Stimulated activated memory B cell treated with anti-CD40 and anti-IgM and Interleukin-4, amounts not matched to agents 10 μg/mL and 1 μg/mL and 100 μg/mL, for 72 hours (primary cell): ENCODE measurements around the gene CA7.

Experiments used
- ATAC-seq: fragments of 150-1000 bp; cut with Tn5 transposase; 2 replicates; pipeline ENCODE4 v1.10.0; 2021
- H3K27ac Mint-ChIP-seq: one replicate; pipeline ENCODE4 v1.8.0; 2022; ENCODE audit warnings: mild to moderate bottlenecking, mixed read lengths
- H3K27me3 Mint-ChIP-seq: one replicate; pipeline ENCODE4 v1.8.0; 2022; ENCODE audit warnings: mixed read lengths
- H3K36me3 Mint-ChIP-seq: one replicate; pipeline ENCODE4 v1.8.0; 2022; ENCODE audit warnings: mixed read lengths
- H3K4me1 Mint-ChIP-seq: one replicate; pipeline ENCODE4 v1.8.0; 2022; ENCODE audit warnings: mixed read lengths
- H3K4me3 Mint-ChIP-seq: one replicate; pipeline ENCODE4 v1.8.0; 2022; ENCODE audit warnings: mild to moderate bottlenecking, moderate library complexity, mixed read lengths
- H3K9me3 Mint-ChIP-seq: one replicate; pipeline ENCODE4 v1.8.0; 2022; ENCODE audit warnings: mixed read lengths

The CA7 gene

DNA sequence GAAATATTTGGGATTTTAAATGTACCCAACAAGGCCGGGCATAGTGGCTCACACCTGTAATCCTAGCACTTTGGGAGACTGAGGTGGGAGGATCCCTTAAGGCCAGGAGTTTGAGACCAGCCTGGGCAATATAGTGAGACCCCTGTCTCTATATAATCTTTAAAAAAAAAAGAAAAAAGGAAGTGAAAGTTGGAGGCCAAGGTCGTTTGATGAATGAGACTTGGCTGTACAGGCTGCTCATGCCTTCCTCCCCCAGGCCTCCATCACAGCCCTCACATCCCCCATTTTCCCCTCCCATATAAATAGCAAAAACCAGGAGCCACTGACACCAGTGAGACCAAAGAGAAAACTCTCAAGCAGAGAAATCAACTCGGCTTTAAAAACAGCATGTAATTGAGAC is 3.3 kb upstream of the CA7 start:
- Mint-ChIP-seq H3K4me1 (peaks cover 17% of the 10 kb centered on the region), H3K36me3 (no peaks in the 10 kb centered on the region), H3K27ac (no peak overlapping the region), H3K9me3 (no peaks in the 10 kb centered on the region), H3K27me3 (peaks cover 35% of the 10 kb centered on the region), H3K4me3 (no peak overlapping the region)
- ATAC-seq = no peak

GRCh38 chr16:66841366-66841765 is 2.8 kb upstream of the CA7 start:
- no peaks in the 10 kb centered on the region for H3K9me3 Mint-ChIP-seq
- no peak overlapping the region for H3K4me3 Mint-ChIP-seq
- H3K27me3 Mint-ChIP-seq = peaks cover 40% of the 10 kb centered on the region
- no peak overlapping the region for H3K27ac Mint-ChIP-seq
- peaks cover 20% of the 10 kb centered on the region for H3K4me1 Mint-ChIP-seq
- no peaks in the 10 kb centered on the region for H3K36me3 Mint-ChIP-seq
- ATAC-seq = no peak

DNA sequence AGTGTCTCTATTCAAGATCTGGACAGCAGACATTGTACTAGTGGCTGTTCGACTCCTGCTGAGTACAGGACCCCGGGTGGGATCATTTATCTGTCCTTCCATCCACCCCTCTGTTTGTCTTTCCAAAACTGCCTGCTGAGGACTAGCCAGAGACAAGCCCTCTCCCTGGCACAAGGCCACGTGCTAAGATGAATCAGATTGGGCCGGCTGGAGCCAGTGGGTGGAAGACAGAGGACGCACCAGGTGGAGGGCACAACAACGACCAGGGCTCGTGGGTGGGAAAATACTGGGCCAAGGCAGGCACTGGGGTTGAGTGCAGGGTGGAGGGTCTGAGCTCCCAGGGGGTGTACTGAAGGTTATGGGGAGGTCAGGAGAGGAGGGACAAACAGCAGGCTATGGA is 1.4 kb upstream of the CA7 start:
- Mint-ChIP-seq H3K27me3 (peaks cover 46% of the 10 kb centered on the region), H3K27ac (no peak overlapping the region), H3K4me3 (no peak overlapping the region), H3K9me3 (no peaks in the 10 kb centered on the region), H3K36me3 (no peaks in the 10 kb centered on the region), H3K4me1 (peaks cover 20% of the 10 kb centered on the region)
- no peak for ATAC-seq

- ATAC-seq = no peak
- Mint-ChIP-seq H3K36me3 (no peaks in the 10 kb centered on the region), H3K27me3 (peaks cover 50% of the 10 kb centered on the region), H3K4me3 (no peak overlapping the region), H3K9me3 (no peaks in the 10 kb centered on the region), H3K27ac (no peak overlapping the region), H3K4me1 (peaks cover 20% of the 10 kb centered on the region)
Measured at GRCh38 chr16:66843191-66843590, 1.0 kb upstream of the CA7 start.

DNA sequence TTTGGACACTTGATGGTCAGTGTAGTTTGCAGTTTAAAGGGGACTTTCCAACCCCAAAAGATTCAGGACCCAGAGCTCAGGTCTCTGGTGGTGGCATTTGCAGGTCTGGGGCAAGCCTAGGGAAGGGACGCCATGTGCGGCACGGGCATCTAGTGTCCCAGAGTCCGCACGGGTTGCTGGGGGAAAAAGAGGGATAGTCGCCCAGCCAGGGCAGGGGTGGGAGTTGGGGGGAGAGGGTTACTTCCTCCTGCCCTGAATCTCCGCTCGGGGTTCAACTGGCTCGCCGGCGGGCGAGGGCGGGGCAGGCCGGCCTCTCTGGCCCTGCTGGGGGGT is 239 bp upstream of the CA7 start:
- Mint-ChIP-seq H3K36me3 (no peaks in the 10 kb centered on the region), H3K27ac (no peak overlapping the region), H3K27me3 (peaks cover 58% of the 10 kb centered on the region), H3K4me3 (peak overlapping the region; percentile 61), H3K4me1 (peaks cover 20% of the 10 kb centered on the region), H3K9me3 (no peaks in the 10 kb centered on the region)
- no peak for ATAC-seq

DNA sequence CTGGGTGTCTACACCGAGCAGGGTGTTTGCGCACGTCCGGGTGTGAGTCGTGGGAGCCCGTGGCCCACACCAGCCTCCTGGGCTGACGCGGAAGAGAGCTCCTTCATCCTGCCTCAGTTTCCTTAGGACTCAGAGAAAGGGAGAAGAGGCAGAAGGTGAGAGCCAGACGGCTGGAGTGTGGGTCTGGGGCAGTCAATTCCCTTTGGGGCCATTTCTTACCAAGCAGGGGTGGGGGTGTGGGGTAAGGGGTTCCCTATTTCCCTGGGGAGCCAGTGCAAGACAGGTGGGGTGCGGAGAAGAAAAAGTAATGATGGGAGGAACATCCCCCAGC is 831 bp downstream of the CA7 start:
- H3K27ac Mint-ChIP-seq = no peak overlapping the region
- H3K27me3 Mint-ChIP-seq = peaks cover 63% of the 10 kb centered on the region
- no peak for ATAC-seq
- no peak overlapping the region for H3K4me3 Mint-ChIP-seq
- peaks cover 20% of the 10 kb centered on the region for H3K4me1 Mint-ChIP-seq
- H3K9me3 Mint-ChIP-seq = no peaks in the 10 kb centered on the region
- no peaks in the 10 kb centered on the region for H3K36me3 Mint-ChIP-seq

GRCh38 chr16:66845791-66846221 is 1.6 kb downstream of the CA7 start:
- H3K27me3 Mint-ChIP-seq = peaks cover 67% of the 10 kb centered on the region
- ATAC-seq = no peak

GRCh38 chr16:66846266-66846665 is 2.1 kb downstream of the CA7 start:
- H3K4me1 Mint-ChIP-seq = peaks cover 29% of the 10 kb centered on the region
- no peaks in the 10 kb centered on the region for H3K36me3 Mint-ChIP-seq
- no peaks in the 10 kb centered on the region for H3K9me3 Mint-ChIP-seq
- ATAC-seq = no peak
- H3K27ac Mint-ChIP-seq = no peak overlapping the region
- no peak overlapping the region for H3K4me3 Mint-ChIP-seq
- peaks cover 72% of the 10 kb centered on the region for H3K27me3 Mint-ChIP-seq

More at GRCh38 chr16:66845791-66846221, 1.6 kb downstream of the CA7 start:
- no peaks in the 10 kb centered on the region for H3K36me3 Mint-ChIP-seq
- H3K9me3 Mint-ChIP-seq = no peaks in the 10 kb centered on the region
- H3K27ac Mint-ChIP-seq = no peak overlapping the region
- H3K4me1 Mint-ChIP-seq = peaks cover 25% of the 10 kb centered on the region
- no peak overlapping the region for H3K4me3 Mint-ChIP-seq

GRCh38 chr16:66846831-66847230 is 2.6 kb downstream of the CA7 start:
- Mint-ChIP-seq H3K27ac (no peak overlapping the region), H3K4me3 (no peak overlapping the region), H3K36me3 (no peaks in the 10 kb centered on the region), H3K9me3 (no peaks in the 10 kb centered on the region), H3K4me1 (peaks cover 29% of the 10 kb centered on the region), H3K27me3 (peaks cover 78% of the 10 kb centered on the region)
- ATAC-seq = no peak

DNA sequence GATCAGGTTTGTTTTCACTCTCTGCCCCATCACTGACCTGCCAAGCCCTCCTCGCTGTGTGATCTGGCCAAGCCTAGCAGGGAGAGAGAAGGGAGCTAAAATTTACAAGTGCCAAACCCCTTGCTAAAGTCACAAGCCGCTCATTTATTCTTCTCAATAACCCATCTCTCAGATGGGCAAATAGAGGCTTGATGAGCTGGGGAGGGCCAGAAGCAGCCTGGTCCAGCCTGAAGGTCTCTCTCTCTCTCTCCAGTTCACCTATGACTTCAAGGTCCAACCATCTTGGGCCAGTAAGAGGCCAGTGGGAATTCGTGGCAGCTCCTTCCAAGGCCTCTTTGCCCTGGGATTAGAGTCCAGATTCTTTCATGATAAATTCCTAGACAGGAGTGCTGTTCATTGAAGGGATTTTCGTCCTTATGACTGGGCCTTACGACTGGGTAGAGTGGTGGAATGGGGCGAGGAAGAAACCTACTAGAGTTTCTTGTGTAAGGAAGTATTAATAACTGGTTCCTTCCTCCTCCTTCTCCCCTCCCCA is 3.4 kb downstream of the CA7 start:
- peaks cover 82% of the 10 kb centered on the region for H3K27me3 Mint-ChIP-seq
- H3K9me3 Mint-ChIP-seq = no peaks in the 10 kb centered on the region
- H3K36me3 Mint-ChIP-seq = no peaks in the 10 kb centered on the region
- H3K4me3 Mint-ChIP-seq = no peak overlapping the region
- H3K4me1 Mint-ChIP-seq = peaks cover 29% of the 10 kb centered on the region
- H3K27ac Mint-ChIP-seq = no peak overlapping the region
- no peak for ATAC-seq

- Mint-ChIP-seq H3K4me3 (no peak overlapping the region), H3K9me3 (no peaks in the 10 kb centered on the region), H3K27ac (no peak overlapping the region), H3K27me3 (peaks cover 80% of the 10 kb centered on the region), H3K4me1 (peaks cover 29% of the 10 kb centered on the region), H3K36me3 (no peaks in the 10 kb centered on the region)
- no peak for ATAC-seq
Measured at GRCh38 chr16:66848172-66848571, 4.0 kb downstream of the CA7 start.

DNA sequence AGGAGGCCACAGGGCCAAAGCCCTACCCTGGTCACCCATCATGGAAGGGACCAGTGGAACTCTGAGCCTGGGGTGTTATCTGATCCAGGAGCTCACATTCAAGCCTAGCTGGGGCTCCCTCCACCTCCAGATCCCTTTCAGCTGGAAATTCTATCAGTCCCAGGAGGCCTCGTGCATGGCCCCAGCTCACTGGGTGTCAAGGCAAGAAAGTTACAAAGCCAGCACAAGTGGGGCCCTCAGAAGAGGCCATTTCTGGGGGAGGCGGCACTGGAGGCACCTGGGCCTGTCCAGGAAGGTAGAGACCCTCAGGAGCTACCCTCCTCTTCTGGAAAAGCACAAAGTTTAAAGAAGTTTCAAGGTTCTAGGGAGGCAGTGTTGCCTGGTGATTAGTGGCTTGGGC is 4.8 kb downstream of the CA7 start:
- Mint-ChIP-seq H3K4me1 (peaks cover 25% of the 10 kb centered on the region), H3K4me3 (no peak overlapping the region), H3K9me3 (no peaks in the 10 kb centered on the region), H3K36me3 (no peaks in the 10 kb centered on the region), H3K27ac (no peak overlapping the region), H3K27me3 (peaks cover 72% of the 10 kb centered on the region)
- ATAC-seq = no peak

GRCh38 chr16:66849549-66849948 is 5.3 kb downstream of the CA7 start:
- Mint-ChIP-seq H3K4me1 (peaks cover 23% of the 10 kb centered on the region), H3K27ac (no peak overlapping the region), H3K4me3 (no peak overlapping the region), H3K36me3 (no peaks in the 10 kb centered on the region), H3K9me3 (no peaks in the 10 kb centered on the region), H3K27me3 (peaks cover 68% of the 10 kb centered on the region)
- no peak for ATAC-seq

DNA sequence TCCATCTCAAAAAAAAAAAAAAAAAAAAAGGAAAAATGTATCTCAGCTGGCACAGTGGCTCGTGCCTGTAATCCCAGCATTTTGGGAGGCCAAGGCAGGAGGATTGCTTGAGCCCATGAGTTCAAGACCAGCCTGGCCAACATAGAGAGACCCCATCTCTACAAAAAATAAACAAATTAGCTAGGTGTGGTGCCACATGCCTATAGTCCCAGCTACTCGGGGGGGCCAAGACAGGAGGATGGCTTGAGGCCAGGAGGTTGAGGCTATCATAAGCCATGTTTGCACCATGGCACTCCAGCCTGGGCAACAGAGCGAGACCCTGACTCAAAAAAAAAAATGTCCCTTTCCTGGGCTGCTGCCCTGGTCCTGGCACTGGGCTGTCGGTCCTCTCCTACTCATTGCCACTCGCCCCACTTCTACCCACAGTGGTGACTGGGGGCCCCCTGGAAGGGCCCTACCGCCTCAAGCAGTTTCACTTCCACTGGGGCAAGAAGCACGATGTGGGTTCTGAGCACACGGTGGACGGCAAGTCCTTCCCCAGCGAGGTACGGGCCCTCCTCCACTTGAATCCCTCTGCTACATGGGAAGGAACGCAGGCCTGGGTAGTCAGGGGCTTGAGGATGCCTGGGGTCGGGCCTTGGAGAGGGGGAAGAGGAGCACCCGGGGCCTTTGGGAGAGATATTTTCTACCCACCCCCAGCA is 6.1 kb downstream of the CA7 start:
- ATAC-seq = peak; percentile 52

DNA sequence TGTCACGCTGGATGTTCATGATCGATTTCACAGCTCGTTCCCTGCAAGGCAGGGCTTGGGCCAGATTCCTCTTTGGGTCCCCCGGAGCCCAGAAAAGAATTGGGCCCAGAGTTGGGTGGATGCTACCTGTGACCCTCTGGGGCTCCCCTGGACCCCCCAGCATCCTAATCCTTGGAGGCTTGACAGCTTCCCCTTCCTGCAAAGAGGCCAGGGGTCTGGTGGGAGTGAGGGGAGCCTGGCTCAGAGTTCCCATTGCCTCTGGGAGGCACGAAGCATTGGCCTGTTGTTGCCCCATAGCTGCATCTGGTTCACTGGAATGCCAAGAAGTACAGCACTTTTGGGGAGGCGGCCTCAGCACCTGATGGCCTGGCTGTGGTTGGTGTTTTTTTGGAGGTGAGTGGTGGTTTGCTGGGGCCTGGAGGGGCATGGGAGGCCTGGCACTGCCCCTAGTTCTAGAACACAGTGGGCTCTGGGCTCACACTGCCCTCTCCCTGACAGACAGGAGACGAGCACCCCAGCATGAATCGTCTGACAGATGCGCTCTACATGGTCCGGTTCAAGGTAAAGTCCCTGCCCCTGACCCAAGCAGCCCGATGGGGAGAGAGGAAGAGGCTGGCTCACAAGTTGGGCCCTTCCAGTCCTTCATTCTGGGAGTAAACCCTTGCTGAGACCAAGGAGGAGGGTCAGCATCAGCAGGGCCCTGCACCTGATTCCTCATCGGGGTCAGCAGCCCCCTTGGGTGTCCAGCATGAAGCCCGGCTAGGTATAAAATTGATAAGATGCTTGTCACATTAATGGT is 7.2 kb downstream of the CA7 start:
- Mint-ChIP-seq H3K9me3 (no peaks in the 10 kb centered on the region), H3K4me1 (peaks cover 9% of the 10 kb centered on the region), H3K4me3 (no peak overlapping the region), H3K27me3 (peaks cover 49% of the 10 kb centered on the region), H3K27ac (no peak overlapping the region), H3K36me3 (no peaks in the 10 kb centered on the region)
- no peak for ATAC-seq

More for the DNA sequence above, 6.1 kb downstream of the CA7 start:
- Mint-ChIP-seq H3K36me3 (no peaks in the 10 kb centered on the region), H3K4me1 (peaks cover 18% of the 10 kb centered on the region), H3K27ac (no peak overlapping the region), H3K4me3 (no peak overlapping the region), H3K9me3 (no peaks in the 10 kb centered on the region), H3K27me3 (peaks cover 60% of the 10 kb centered on the region)
